Panc1 (cell line): ENCODE data around the gene LRATD1. TPM values are rescaled to one million over a fixed set of nuclear protein-coding genes. Genes with fewer than 3 reads are reported as not detected.

Experiments used
- ATAC-seq: fragments of 200-7000 bp; cut with Tn5 transposase; 2 replicates; pipeline ENCODE4 v1.9.1; 2020; ENCODE audit warnings: mild to moderate bottlenecking, moderate library complexity
- BruUV-seq: library from RNA; stranded (reverse); fragments of 400-500 nt; replicated peaks from 2 replicates; lab custom pipeline; 2021; lab: Mats Ljungman, UMichigan
- CTCF ChIA-PET: fragments of 300-600 bp; sonication (Branson Sonifier 250); formaldehyde crosslinking; loops from one replicate; lab custom pipeline; 2022; ENCODE audit warnings: antibody characterized with exemption; lab: Charles Lee
- POLR2A ChIA-PET: fragments of 300-600 bp; sonication (Branson Sonifier 250); formaldehyde crosslinking; loops from one replicate; lab custom pipeline; 2022; ENCODE audit warnings: antibody characterized with exemption; lab: Charles Lee
- DNase-seq: peaks from one replicate; pipeline ENCODE4 v3.0.0-alpha.2; 2010; ENCODE audit warnings: low read depth, low spot score
- H3K27ac ChIP-seq: 2 replicates; pipeline ENCODE4 v1.5.1; 2011; ENCODE audit warnings: mild to moderate bottlenecking, low read length, inconsistent platforms
- H3K27me3 ChIP-seq: fragments of 200-500 bp; sonication (Bioruptor generic); 2 replicates; pipeline ENCODE4 v1.6.0; 2014; ENCODE audit warnings: low read length, inconsistent platforms; ENCODE audit not compliant: control insufficient read depth, insufficient read depth
- H3K36me3 ChIP-seq: fragments of 200-500 bp; sonication (Bioruptor generic); 2 replicates; pipeline ENCODE4 v1.5.1; 2014; ENCODE audit warnings: inconsistent platforms, mild to moderate bottlenecking, low read length, moderate library complexity; ENCODE audit not compliant: control insufficient read depth, insufficient read depth
- H3K4me1 ChIP-seq: 2 replicates; pipeline ENCODE4 v1.5.1; 2011; ENCODE audit warnings: inconsistent platforms, mild to moderate bottlenecking, low read length, moderate library complexity; ENCODE audit not compliant: control insufficient read depth, insufficient read depth
- H3K4me3 ChIP-seq, 2 experiments: 2 replicates each; pipeline ENCODE4 v1.5.1; 2011 to 2012; ENCODE audit warnings: low read depth in 2 of 2, low read length in 2 of 2, mild to moderate bottlenecking in 2 of 2, inconsistent platforms in 1 of 2, moderate library complexity in 1 of 2
- H3K9me3 ChIP-seq: fragments of 200-500 bp; sonication (Bioruptor generic); 2 replicates; pipeline ENCODE4 v1.5.1; 2014; ENCODE audit warnings: low read depth, mild to moderate bottlenecking, inconsistent platforms, low read length, moderate library complexity; ENCODE audit not compliant: control insufficient read depth, insufficient read depth
- POLR2AphosphoS5 ChIP-seq: IDR thresholded peaks from 2 replicates; pipeline ENCODE4 v1.6.1; 2012; ENCODE audit warnings: mild to moderate bottlenecking, low read depth, low read length, moderate library complexity
- SIN3A ChIP-seq: IDR thresholded peaks from 2 replicates; pipeline ENCODE4 v1.6.1; 2012; ENCODE audit warnings: low read depth, mild to moderate bottlenecking, low read length, moderate library complexity, borderline replicate concordance; ENCODE audit not compliant: insufficient read depth
- TCF7L2 ChIP-seq: IDR thresholded peaks from 2 replicates; pipeline ENCODE4 v1.6.1; 2011; ENCODE audit warnings: mild to moderate bottlenecking, low read depth, low read length, inconsistent platforms
- in situ Hi-C: cut with HindIII; loops from 2 replicates; pipeline ENCODE4 v1.10.0; 2016; ENCODE audit warnings: low sequenced_read_pairs, low pct_unique_long_range_greater_than_20kb
- intact Hi-C: fragments of 100-400 bp; cut with micrococcal nuclease; formaldehyde crosslinking; loops from one replicate; pipeline ENCODE4 v1.10.0; 2022; ENCODE audit not compliant: unreplicated experiment
- total RNA-seq: library from RNA; stranded (reverse); gene quantifications from one replicate; pipeline ENCODE4 v1.2.1, GENCODE V29; 2021; ENCODE audit not compliant: unreplicated experiment
- TF ChIP-seq, protein P1 (sequence below): fragments of 450-650 bp; IDR thresholded peaks from 2 replicates; pipeline ENCODE4 v1.5.1; 2017; ENCODE audit warnings: mild to moderate bottlenecking
- TF ChIP-seq, protein P2 (sequence below), 2 experiments: IDR thresholded peaks; 2 replicates each; pipeline ENCODE4 v1.6.1; 2011 to 2012; ENCODE audit warnings: low read depth in 2 of 2, control low read depth in 1 of 2, low read length in 1 of 2, mild to moderate bottlenecking in 1 of 2, moderate library complexity in 1 of 2; ENCODE audit not compliant: insufficient read depth in 1 of 2

The LRATD1 gene
- total RNA-seq, 1 experiment from 2014 or later, result 0.05 TPM

- DNase-seq (no peak), ATAC-seq (no peak)
- H3K27me3 ChIP-seq, result no peaks in the 10 kb centered on the region; the same call in 1 of the 2 replicates
- TF ChIP-seq SIN3A (no peak), TCF7L2 (no peak), POLR2AphosphoS5 (no peak)
- TF ChIP-seq, protein P1, sequence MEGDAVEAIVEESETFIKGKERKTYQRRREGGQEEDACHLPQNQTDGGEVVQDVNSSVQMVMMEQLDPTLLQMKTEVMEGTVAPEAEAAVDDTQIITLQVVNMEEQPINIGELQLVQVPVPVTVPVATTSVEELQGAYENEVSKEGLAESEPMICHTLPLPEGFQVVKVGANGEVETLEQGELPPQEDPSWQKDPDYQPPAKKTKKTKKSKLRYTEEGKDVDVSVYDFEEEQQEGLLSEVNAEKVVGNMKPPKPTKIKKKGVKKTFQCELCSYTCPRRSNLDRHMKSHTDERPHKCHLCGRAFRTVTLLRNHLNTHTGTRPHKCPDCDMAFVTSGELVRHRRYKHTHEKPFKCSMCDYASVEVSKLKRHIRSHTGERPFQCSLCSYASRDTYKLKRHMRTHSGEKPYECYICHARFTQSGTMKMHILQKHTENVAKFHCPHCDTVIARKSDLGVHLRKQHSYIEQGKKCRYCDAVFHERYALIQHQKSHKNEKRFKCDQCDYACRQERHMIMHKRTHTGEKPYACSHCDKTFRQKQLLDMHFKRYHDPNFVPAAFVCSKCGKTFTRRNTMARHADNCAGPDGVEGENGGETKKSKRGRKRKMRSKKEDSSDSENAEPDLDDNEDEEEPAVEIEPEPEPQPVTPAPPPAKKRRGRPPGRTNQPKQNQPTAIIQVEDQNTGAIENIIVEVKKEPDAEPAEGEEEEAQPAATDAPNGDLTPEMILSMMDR, result no peak
- TF ChIP-seq, protein P2, sequence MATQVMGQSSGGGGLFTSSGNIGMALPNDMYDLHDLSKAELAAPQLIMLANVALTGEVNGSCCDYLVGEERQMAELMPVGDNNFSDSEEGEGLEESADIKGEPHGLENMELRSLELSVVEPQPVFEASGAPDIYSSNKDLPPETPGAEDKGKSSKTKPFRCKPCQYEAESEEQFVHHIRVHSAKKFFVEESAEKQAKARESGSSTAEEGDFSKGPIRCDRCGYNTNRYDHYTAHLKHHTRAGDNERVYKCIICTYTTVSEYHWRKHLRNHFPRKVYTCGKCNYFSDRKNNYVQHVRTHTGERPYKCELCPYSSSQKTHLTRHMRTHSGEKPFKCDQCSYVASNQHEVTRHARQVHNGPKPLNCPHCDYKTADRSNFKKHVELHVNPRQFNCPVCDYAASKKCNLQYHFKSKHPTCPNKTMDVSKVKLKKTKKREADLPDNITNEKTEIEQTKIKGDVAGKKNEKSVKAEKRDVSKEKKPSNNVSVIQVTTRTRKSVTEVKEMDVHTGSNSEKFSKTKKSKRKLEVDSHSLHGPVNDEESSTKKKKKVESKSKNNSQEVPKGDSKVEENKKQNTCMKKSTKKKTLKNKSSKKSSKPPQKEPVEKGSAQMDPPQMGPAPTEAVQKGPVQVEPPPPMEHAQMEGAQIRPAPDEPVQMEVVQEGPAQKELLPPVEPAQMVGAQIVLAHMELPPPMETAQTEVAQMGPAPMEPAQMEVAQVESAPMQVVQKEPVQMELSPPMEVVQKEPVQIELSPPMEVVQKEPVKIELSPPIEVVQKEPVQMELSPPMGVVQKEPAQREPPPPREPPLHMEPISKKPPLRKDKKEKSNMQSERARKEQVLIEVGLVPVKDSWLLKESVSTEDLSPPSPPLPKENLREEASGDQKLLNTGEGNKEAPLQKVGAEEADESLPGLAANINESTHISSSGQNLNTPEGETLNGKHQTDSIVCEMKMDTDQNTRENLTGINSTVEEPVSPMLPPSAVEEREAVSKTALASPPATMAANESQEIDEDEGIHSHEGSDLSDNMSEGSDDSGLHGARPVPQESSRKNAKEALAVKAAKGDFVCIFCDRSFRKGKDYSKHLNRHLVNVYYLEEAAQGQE (IDR thresholded peaks at IDR 0.05; ENCODE audit: insufficient read depth in 1 of 2, low read depth in 2 of 2, low read length in 1 of 2), result no peak
- BruUV-seq, result no TSS peak
- ChIA-PET POLR2A (no interaction called here), CTCF (no interaction called here)
- no peaks in the 10 kb centered on the region for H3K9me3 ChIP-seq
- H3K27ac ChIP-seq, result no peak overlapping the region
- no peak overlapping the region for H3K4me3 ChIP-seq
- H3K36me3 ChIP-seq, result no peaks in the 10 kb centered on the region
- intact Hi-C loops, result no loop called here
- in situ Hi-C loops, result no loop called here
- no peaks in the 10 kb centered on the region for H3K4me1 ChIP-seq
Measured at GRCh38 chr2:14615760-14616159, 16.8 kb upstream of the LRATD1 start.

- DNase-seq, result no peak
- H3K27me3 ChIP-seq, result no peaks in the 10 kb centered on the region; the same call in 1 of the 2 replicates
- ChIA-PET CTCF (no interaction called here), POLR2A (no interaction called here)
- in situ Hi-C loops (no loop called here), intact Hi-C loops (no loop called here)
- H3K9me3 ChIP-seq, result no peaks in the 10 kb centered on the region
- H3K4me1 ChIP-seq, result no peaks in the 10 kb centered on the region
- no peaks in the 10 kb centered on the region for H3K36me3 ChIP-seq
- no peak overlapping the region for H3K4me3 ChIP-seq
- no peak overlapping the region for H3K27ac ChIP-seq
- BruUV-seq, result no TSS peak
- no peak for ATAC-seq
- TF ChIP-seq TCF7L2, result no peak
- TF ChIP-seq POLR2AphosphoS5, result no peak
- TF ChIP-seq SIN3A, result no peak
- TF ChIP-seq, protein P1, result no peak
- TF ChIP-seq, protein P2 (IDR thresholded peaks at IDR 0.05; ENCODE audit: insufficient read depth in 1 of 2, low read depth in 2 of 2, low read length in 1 of 2), result no peak
Measured at GRCh38 chr2:14616342-14616741, 16.2 kb upstream of the LRATD1 start.
